Skeletal muscle tissue (tissue), 4 donors: Measurements from ENCODE around the gene BOD1L1. TPM values are rescaled to one million over a fixed set of nuclear protein-coding genes. Genes with fewer than 3 reads are reported as not detected.

ENCODE experiments used
- H3K27ac ChIP-seq: one replicate; pipeline ENCODE4 v1.7.0; 2013; ENCODE audit warnings: mild to moderate bottlenecking, low read depth, low read length, inconsistent platforms
- H3K27me3 ChIP-seq, 3 donors: one replicate each; pipeline ENCODE4 v1.7.0; 2013; ENCODE audit warnings: low read length in 3 of 3; ENCODE audit not compliant: control insufficient read depth in 3 of 3, insufficient read depth in 3 of 3
- H3K36me3 ChIP-seq, 3 donors: one replicate each; pipeline ENCODE4 v1.7.0; 2013; ENCODE audit warnings: low read length in 3 of 3; ENCODE audit not compliant: control insufficient read depth in 3 of 3, insufficient read depth in 3 of 3
- H3K4me1 ChIP-seq, 3 donors: one replicate each; pipeline ENCODE4 v1.7.0; 2013; ENCODE audit warnings: low read length in 3 of 3, mild to moderate bottlenecking in 3 of 3; ENCODE audit not compliant: control insufficient read depth in 3 of 3, insufficient read depth in 3 of 3
- H3K4me3 ChIP-seq, 3 donors: one replicate each; pipeline ENCODE4 v1.7.0; 2013; ENCODE audit warnings: low read length in 3 of 3
- H3K9ac ChIP-seq, 3 donors: one replicate each; pipeline ENCODE4 v1.7.0; 2013; ENCODE audit warnings: low read length in 3 of 3, mild to moderate bottlenecking in 3 of 3, moderate library complexity in 2 of 3, low read depth in 1 of 3
- H3K9me3 ChIP-seq, 3 donors: one replicate each; pipeline ENCODE4 v1.7.0; 2013; ENCODE audit warnings: low read length in 3 of 3; ENCODE audit not compliant: control insufficient read depth in 3 of 3
- total RNA-seq: library from RNA; depleted of rRNA; stranded (reverse); fragments of >200 nt; gene quantifications from one replicate; pipeline ENCODE4 v1.2.3, GENCODE V29; 2014
- donor health status: Osteomylitis.

BOD1L1 gene
- total RNA-seq, 1 donor from 2014 or later, result 15.1 TPM

- Histone ChIP-seq H3K27ac (no peak overlapping the region), H3K4me1 (peaks cover 0 to 2% (median 0%) of the 10 kb centered on the region in 3 donors), H3K36me3 (peaks cover 0 to 3% (median 0%) of the 10 kb centered on the region in 3 donors), H3K4me3 (no peak overlapping the region), H3K27me3 (peaks cover 90 to 97% (median 92%) of the 10 kb centered on the region in 3 donors), H3K9me3 (peaks cover 7 to 8% (median 8%) of the 10 kb centered on the region in 3 donors), H3K9ac (no peak overlapping the region)
Measured at GRCh38 chr4:13527981-13528820, 99.3 kb downstream of the BOD1L1 start.

- Histone ChIP-seq H3K27ac (no peak overlapping the region), H3K9me3 (peaks cover 7 to 8% (median 8%) of the 10 kb centered on the region in 3 donors), H3K4me1 (peaks cover 0 to 6% (median 3%) of the 10 kb centered on the region in 3 donors), H3K27me3 (peaks cover 90 to 97% (median 93%) of the 10 kb centered on the region in 3 donors), H3K4me3 (no peak overlapping the region), H3K36me3 (peaks cover 0 to 3% (median 0%) of the 10 kb centered on the region in 3 donors), H3K9ac (no peak overlapping the region)
Measured at GRCh38 chr4:13527192-13527980, 100.1 kb downstream of the BOD1L1 start.

- peaks cover 2 to 8% (median 5%) of the 10 kb centered on the region in 3 donors for H3K4me1 ChIP-seq
- peaks cover 0 to 3% (median 0%) of the 10 kb centered on the region in 3 donors for H3K36me3 ChIP-seq
- H3K27me3 ChIP-seq, result peaks cover 91 to 98% (median 95%) of the 10 kb centered on the region in 3 donors
- no peak overlapping the region for H3K4me3 ChIP-seq
- H3K27ac ChIP-seq, result no peak overlapping the region
- H3K9me3 ChIP-seq, result peaks cover 7 to 8% (median 8%) of the 10 kb centered on the region in 3 donors
- no peak overlapping the region for H3K9ac ChIP-seq
Measured at GRCh38 chr4:13526658-13527057, 100.9 kb downstream of the BOD1L1 start.

GRCh38 chr4:13525606-13526281, 101.8 kb downstream of the BOD1L1 start:
- Histone ChIP-seq H3K36me3 (peaks cover 0 to 3% (median 0%) of the 10 kb centered on the region in 3 donors), H3K4me1 (peaks cover 2 to 8% (median 5%) of the 10 kb centered on the region in 3 donors), H3K9me3 (peaks cover 7 to 8% (median 8%) of the 10 kb centered on the region in 3 donors), H3K27ac (no peak overlapping the region), H3K27me3 (peaks cover 87 to 96% (median 90%) of the 10 kb centered on the region in 3 donors), H3K9ac (no peak overlapping the region), H3K4me3 (no peak overlapping the region)

- Histone ChIP-seq H3K36me3 (peaks cover 0 to 3% (median 0%) of the 10 kb centered on the region in 3 donors), H3K9me3 (peaks cover 7 to 8% (median 8%) of the 10 kb centered on the region in 3 donors), H3K4me3 (no peak overlapping the region), H3K27me3 (peaks cover 77 to 85% (median 84%) of the 10 kb centered on the region in 3 donors), H3K9ac (no peak overlapping the region), H3K27ac (no peak overlapping the region), H3K4me1 (peaks cover 2 to 8% (median 5%) of the 10 kb centered on the region in 3 donors)
Measured at GRCh38 chr4:13524504-13525243, 102.9 kb downstream of the BOD1L1 start.

- Histone ChIP-seq H3K9me3 (peaks cover 7 to 8% (median 8%) of the 10 kb centered on the region in 3 donors), H3K4me3 (no peak overlapping the region), H3K27me3 (peaks cover 71 to 77% (median 77%) of the 10 kb centered on the region in 3 donors), H3K36me3 (peaks cover 0 to 3% (median 0%) of the 10 kb centered on the region in 3 donors), H3K9ac (no peak overlapping the region), H3K27ac (no peak overlapping the region), H3K4me1 (peaks cover 2 to 8% (median 5%) of the 10 kb centered on the region in 3 donors)
Measured at GRCh38 chr4:13523591-13524503, 103.7 kb downstream of the BOD1L1 start.

GRCh38 chr4:13523105-13523477, 104.4 kb downstream of the BOD1L1 start:
- H3K36me3 ChIP-seq, result peaks cover 0 to 3% (median 0%) of the 10 kb centered on the region in 3 donors
- peaks cover 2 to 8% (median 5%) of the 10 kb centered on the region in 3 donors for H3K4me1 ChIP-seq
- H3K27me3 ChIP-seq, result peaks cover 65 to 69% (median 69%) of the 10 kb centered on the region in 3 donors
- H3K4me3 ChIP-seq, result no peak overlapping the region
- H3K27ac ChIP-seq, result no peak overlapping the region
- peaks cover 7 to 8% (median 8%) of the 10 kb centered on the region in 3 donors for H3K9me3 ChIP-seq
- no peak overlapping the region for H3K9ac ChIP-seq

- H3K4me1 ChIP-seq, result peaks cover 2 to 6% (median 5%) of the 10 kb centered on the region in 3 donors
- H3K27me3 ChIP-seq, result peaks cover 60 to 64% (median 64%) of the 10 kb centered on the region in 3 donors
- no peak overlapping the region for H3K9ac ChIP-seq
- H3K4me3 ChIP-seq, result no peak overlapping the region
- H3K9me3 ChIP-seq, result peaks cover 7 to 8% (median 8%) of the 10 kb centered on the region in 3 donors
- no peak overlapping the region for H3K27ac ChIP-seq
- peaks cover 0 to 3% (median 0%) of the 10 kb centered on the region in 3 donors for H3K36me3 ChIP-seq
Measured at GRCh38 chr4:13522282-13523104, 105.0 kb downstream of the BOD1L1 start.
